Superior temporal gyrus (tissue), 1 donor: ENCODE data around the gene PSMD13.

ENCODE experiments used
- DNase-seq: peaks from one replicate; pipeline ENCODE4 v3.0.0-alpha.2; 2016; ENCODE audit errors: extremely low spot score

PSMD13 gene

DNA sequence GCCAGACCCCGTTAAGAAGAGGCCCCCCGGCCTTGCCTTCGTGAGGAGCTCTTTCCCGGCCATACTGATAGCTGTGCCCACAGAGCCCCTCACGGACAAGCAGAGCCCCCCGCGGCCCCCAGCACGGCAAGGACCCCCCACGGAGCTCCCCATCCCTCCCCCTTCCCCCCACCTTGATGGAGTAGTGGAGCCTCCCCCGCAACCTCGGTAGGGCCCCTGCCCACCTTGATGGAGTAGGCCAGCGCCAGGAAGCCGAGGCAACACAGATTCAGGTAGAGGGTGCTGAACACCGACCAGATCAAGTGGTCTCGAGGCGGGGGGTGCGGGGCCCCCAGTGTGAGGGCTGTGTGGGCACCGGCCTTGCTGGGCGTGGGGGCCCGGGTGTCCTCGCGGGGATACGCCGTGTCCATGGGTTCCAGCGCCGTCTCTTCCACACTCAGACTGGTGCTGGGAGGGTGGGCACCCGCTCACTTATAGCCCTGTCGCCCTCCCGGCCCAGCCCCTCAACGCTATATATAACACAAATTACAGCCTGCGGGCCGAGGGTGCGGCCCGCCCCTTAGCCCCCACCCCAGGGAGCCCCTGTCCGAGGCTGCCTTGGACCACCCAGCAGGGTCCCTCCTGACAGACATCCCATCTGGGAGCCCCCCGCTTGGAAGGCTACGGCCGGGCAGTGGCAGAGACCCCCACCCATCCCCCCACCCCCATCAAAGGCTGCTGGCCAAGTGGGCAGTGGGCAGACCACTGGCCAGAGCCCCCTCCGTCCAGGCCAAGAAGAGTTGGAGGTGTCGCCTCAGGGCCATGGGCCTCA lies 62.5 kb downstream of the PSMD13 start, which contains the start of gene IFITM5:
Gene IFITM5 (minus strand): TSS at position 446 of the 811 bp plus-strand sequence. CDS start 36 bp downstream, at position 410.
- DNase-seq, result no peak

DNA sequence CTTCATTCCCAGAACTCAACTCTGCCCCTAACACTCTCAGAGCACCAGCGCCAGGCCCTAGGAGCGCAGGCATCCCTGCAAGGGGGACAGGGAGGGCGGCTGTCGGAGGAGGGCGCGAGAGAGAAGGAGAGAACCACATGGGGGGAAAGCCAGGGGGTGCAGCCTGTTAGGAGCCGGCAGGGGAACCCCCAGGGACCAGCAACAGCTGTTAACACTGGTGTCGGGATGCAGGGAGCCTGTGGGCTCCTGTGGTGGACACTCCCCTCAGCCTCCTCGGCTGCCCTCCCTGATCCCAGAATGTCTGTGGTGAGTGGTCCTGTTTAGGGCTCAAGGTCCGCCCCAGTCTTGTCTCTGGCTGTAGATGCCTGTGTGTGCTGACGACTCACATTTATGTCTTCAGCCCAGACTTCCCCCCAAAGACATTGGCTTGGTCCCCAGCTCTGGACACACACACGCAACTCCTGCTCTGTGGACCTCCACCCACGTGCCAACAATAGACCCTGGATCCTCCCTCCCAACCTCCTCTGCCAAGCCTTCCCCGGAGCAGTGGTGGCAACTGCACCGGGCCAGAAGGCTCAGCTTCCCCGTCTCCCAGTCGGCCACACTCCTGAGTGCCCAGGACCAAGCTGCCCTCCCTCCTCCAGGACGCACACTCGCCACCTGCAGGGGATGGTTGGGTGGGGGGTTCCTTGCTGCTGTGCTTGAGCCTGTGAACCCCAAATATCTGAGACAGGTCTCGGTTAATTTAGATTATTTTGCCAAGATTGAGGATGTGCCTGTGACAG lies 63.4 kb downstream of the PSMD13 start:
- no peak for DNase-seq
